ENCODE data around the gene SMG9.

DNA sequence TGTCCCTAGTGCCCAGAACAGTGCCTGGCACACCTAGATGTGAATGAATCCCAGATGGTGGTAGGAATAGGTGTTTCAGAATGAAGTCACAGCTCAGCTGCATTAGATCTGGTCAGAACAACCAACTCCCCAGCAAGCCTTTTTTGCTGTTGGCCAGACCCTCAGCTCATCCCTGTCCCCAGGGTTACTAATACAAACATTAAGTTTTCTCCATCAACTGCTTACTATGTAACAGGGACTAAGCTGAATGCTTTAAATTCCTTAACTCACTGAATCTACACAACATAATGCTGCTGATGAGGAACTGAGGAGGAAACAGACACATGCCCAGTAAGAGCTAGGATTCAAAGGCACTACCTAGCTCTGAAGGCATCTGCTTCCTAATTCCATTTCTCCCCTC, 18.8 kb downstream of the SMG9 start:
- TF ChIP-seq POLR2AphosphoS5 (IDR thresholded peaks at IDR 0.05) (no peak), POLR2A (IDR thresholded peaks at IDR 0.05) (no peak)
- TF ChIP-seq, protein P1, sequence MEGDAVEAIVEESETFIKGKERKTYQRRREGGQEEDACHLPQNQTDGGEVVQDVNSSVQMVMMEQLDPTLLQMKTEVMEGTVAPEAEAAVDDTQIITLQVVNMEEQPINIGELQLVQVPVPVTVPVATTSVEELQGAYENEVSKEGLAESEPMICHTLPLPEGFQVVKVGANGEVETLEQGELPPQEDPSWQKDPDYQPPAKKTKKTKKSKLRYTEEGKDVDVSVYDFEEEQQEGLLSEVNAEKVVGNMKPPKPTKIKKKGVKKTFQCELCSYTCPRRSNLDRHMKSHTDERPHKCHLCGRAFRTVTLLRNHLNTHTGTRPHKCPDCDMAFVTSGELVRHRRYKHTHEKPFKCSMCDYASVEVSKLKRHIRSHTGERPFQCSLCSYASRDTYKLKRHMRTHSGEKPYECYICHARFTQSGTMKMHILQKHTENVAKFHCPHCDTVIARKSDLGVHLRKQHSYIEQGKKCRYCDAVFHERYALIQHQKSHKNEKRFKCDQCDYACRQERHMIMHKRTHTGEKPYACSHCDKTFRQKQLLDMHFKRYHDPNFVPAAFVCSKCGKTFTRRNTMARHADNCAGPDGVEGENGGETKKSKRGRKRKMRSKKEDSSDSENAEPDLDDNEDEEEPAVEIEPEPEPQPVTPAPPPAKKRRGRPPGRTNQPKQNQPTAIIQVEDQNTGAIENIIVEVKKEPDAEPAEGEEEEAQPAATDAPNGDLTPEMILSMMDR (IDR thresholded peaks at IDR 0.05) = no peak
